PC-9 (cell line): ENCODE measurements around the gene FOLR1. TPM values are rescaled to one million over a fixed set of nuclear protein-coding genes. Genes with fewer than 3 reads are reported as not detected.
"Not testable (repeated sequence)": the region's sequence is repeated elsewhere in the genome, so short reads cannot be mapped to it uniquely, and the experiment has no call there.

Source experiments
- BruUV-seq: library from RNA; stranded (reverse); fragments of 400-500 nt; replicated peaks from 2 replicates; lab custom pipeline; 2021; lab: Mats Ljungman, UMichigan
- CTCF ChIA-PET: fragments of 300-600 bp; sonication (Branson Sonifier 250); formaldehyde crosslinking; loops from one replicate; lab custom pipeline; 2022; ENCODE audit warnings: antibody characterized with exemption; lab: Charles Lee
- POLR2A ChIA-PET: fragments of 300-600 bp; sonication (Branson Sonifier 250); formaldehyde crosslinking; loops from one replicate; lab custom pipeline; 2022; ENCODE audit warnings: antibody characterized with exemption; ENCODE audit not compliant: unreplicated experiment; lab: Charles Lee
- DNase-seq, 2 experiments: peaks; one replicate each; pipeline versions ENCODE4 v3.0.0 to v3.0.0-alpha.2; 2015 to 2022; ENCODE audit warnings: mixed read lengths in 1 of 2
- H2AFZ ChIP-seq: fragments of 200-600 bp; sonication (generic); 2 replicates; pipeline ENCODE4 v1.8.1; 2017; ENCODE audit warnings: antibody characterized with exemption
- H3F3A ChIP-seq: fragments of 200-600 bp; sonication (generic); 2 replicates; pipeline ENCODE4 v1.8.1; 2017; ENCODE audit warnings: antibody characterized with exemption, mild to moderate bottlenecking, low read depth; ENCODE audit not compliant: insufficient read depth
- H3K27ac ChIP-seq: fragments of 200-600 bp; sonication (generic); 2 replicates; pipeline ENCODE4 v1.6.1; 2016; ENCODE audit warnings: mixed run types
- H3K27me3 ChIP-seq: fragments of 200-600 bp; sonication (generic); 2 replicates; pipeline ENCODE4 v1.6.1; 2016; ENCODE audit warnings: low read depth, mixed run types; ENCODE audit not compliant: insufficient read depth
- H3K36me3 ChIP-seq: fragments of 200-600 bp; sonication (generic); 2 replicates; pipeline ENCODE4 v1.6.1; 2016; ENCODE audit warnings: low read depth, mixed run types
- H3K4me1 ChIP-seq: fragments of 200-600 bp; sonication (generic); replicated peaks from 2 replicates; pipeline ENCODE4 v1.6.1; 2016; ENCODE audit warnings: mixed run types; ENCODE audit not compliant: insufficient read depth
- H3K4me2 ChIP-seq: fragments of 200-600 bp; sonication (generic); 2 replicates; pipeline ENCODE4 v1.6.1; 2017; ENCODE audit warnings: mixed run types
- H3K4me3 ChIP-seq: fragments of 200-600 bp; sonication (generic); 2 replicates; pipeline ENCODE4 v1.6.1; 2016; ENCODE audit warnings: mixed run types
- H3K79me2 ChIP-seq: fragments of 200-600 bp; sonication (generic); 2 replicates; pipeline ENCODE4 v1.6.1; 2017; ENCODE audit warnings: low read depth, mixed run types
- H3K9me2 ChIP-seq: fragments of 200-600 bp; sonication (generic); 2 replicates; pipeline ENCODE4 v1.8.1; 2017; ENCODE audit warnings: mild to moderate bottlenecking; ENCODE audit not compliant: insufficient read depth
- H3K9me3 ChIP-seq: fragments of 200-600 bp; sonication (generic); 2 replicates; pipeline ENCODE4 v1.8.1; 2016; ENCODE audit warnings: low read depth; ENCODE audit not compliant: insufficient read depth
- H4K20me1 ChIP-seq: fragments of 200-600 bp; sonication (generic); 2 replicates; pipeline ENCODE4 v1.8.1; 2017; ENCODE audit not compliant: insufficient read depth
- CTCF ChIP-seq: fragments of 200-600 bp; sonication (generic); conservative IDR thresholded peaks from 2 replicates; pipeline ENCODE4 v1.6.1; 2017; ENCODE audit warnings: mixed run types, antibody characterized with exemption, mild to moderate bottlenecking, moderate library complexity
- EZH2 ChIP-seq: fragments of 200-600 bp; sonication (generic); IDR thresholded peaks from 2 replicates; pipeline ENCODE4 v1.8.0; 2017; ENCODE audit warnings: antibody characterized with exemption, low read depth
- intact Hi-C: fragments of 100-400 bp; cut with micrococcal nuclease; formaldehyde crosslinking; loops from one replicate; pipeline ENCODE4 v1.10.0; 2022; ENCODE audit not compliant: unreplicated experiment
- total RNA-seq: library from RNA; stranded (reverse); gene quantifications from 2 replicates; pipeline ENCODE4 v1.2.3, GENCODE V29; 2021

The FOLR1 gene
- total RNA-seq, 1 experiment from 2014 or later = 4.7 TPM

GRCh38 chr11:72202571-72202970 is 10.6 kb downstream of the FOLR1 start:
- Histone ChIP-seq H3K9me2 (no peaks in the 10 kb centered on the region), H3K4me3 (no peak overlapping the region), H3F3A (peaks cover 25% of the 10 kb centered on the region), H3K27me3 (no peaks in the 10 kb centered on the region), H3K4me1 (peaks cover 32% of the 10 kb centered on the region), H4K20me1 (no peaks in the 10 kb centered on the region), H3K36me3 (no peaks in the 10 kb centered on the region), H3K4me2 (no peak overlapping the region), H2AFZ (no peak overlapping the region), H3K9me3 (no peaks in the 10 kb centered on the region), H3K27ac (no peak overlapping the region), H3K79me2 (no peaks in the 10 kb centered on the region)
- ChIA-PET POLR2A (interaction anchor here (0.6 kb wide), 1 partner anchor 57 kb away, joined by 5 read pairs; no protein-coding TSS in a partner anchor), CTCF (no interaction called here)
- no peak for TF ChIP-seq CTCF
- TF ChIP-seq EZH2 = no peak
- intact Hi-C loops = no loop called here
- no TSS peak for BruUV-seq
- no peak for DNase-seq

GRCh38 chr11:72203163-72203562 is 11.2 kb downstream of the FOLR1 start:
- BruUV-seq = no TSS peak
- DNase-seq = peak in 1 of 2 experiments; percentile 48
- H3K9me2 ChIP-seq = no peaks in the 10 kb centered on the region
- no peak for TF ChIP-seq EZH2
- TF ChIP-seq CTCF = no peak
- intact Hi-C loops = no loop called here
- ChIA-PET CTCF (no interaction called here), POLR2A (interaction anchor here (0.6 kb wide), 2 partner anchors 20 to 58 kb away, joined by 4 to 5 read pairs; no protein-coding TSS in a partner anchor)
- H3K27me3 ChIP-seq = no peaks in the 10 kb centered on the region
- no peaks in the 10 kb centered on the region for H3K36me3 ChIP-seq
- H3K27ac ChIP-seq = 0 out of 2 replicates have a peak overlapping the region, but pooled peaks have one; percentile 14
- no peaks in the 10 kb centered on the region for H4K20me1 ChIP-seq
- H3K4me3 ChIP-seq = no peak overlapping the region
- 0 out of 2 replicates have a peak overlapping the region, but pooled peaks have one; percentile 11 for H3K4me2 ChIP-seq
- no peaks in the 10 kb centered on the region for H3K79me2 ChIP-seq
- peaks cover 32% of the 10 kb centered on the region for H3K4me1 ChIP-seq
- H3F3A ChIP-seq = peaks cover 25% of the 10 kb centered on the region
- H2AFZ ChIP-seq = no peak overlapping the region
- no peaks in the 10 kb centered on the region for H3K9me3 ChIP-seq

GRCh38 chr11:72204886-72205285 is 12.9 kb downstream of the FOLR1 start:
- Histone ChIP-seq H3K36me3 (no peaks in the 10 kb centered on the region), H3K9me3 (no peaks in the 10 kb centered on the region; the same call in 1 of the 2 replicates), H2AFZ (no peak overlapping the region), H3K27ac (no peak overlapping the region), H3F3A (peaks cover 25% of the 10 kb centered on the region), H3K79me2 (no peaks in the 10 kb centered on the region), H4K20me1 (no peaks in the 10 kb centered on the region), H3K9me2 (no peaks in the 10 kb centered on the region), H3K27me3 (no peaks in the 10 kb centered on the region), H3K4me3 (no peak overlapping the region), H3K4me2 (no peak overlapping the region), H3K4me1 (peaks cover 17% of the 10 kb centered on the region)
- ChIA-PET CTCF (no interaction called here), POLR2A (interaction anchor here (0.7 kb wide), 2 partner anchors 16 to 1326 kb away, joined by 4 to 29 read pairs; no protein-coding TSS in a partner anchor)
- intact Hi-C loops = no loop called here
- TF ChIP-seq EZH2 (no peak), CTCF (no peak)
- no peak for DNase-seq
- no TSS peak for BruUV-seq

GRCh38 chr11:72206794-72207193 is 14.9 kb downstream of the FOLR1 start:
- POLR2A ChIA-PET, H3K4me3 ChIP-seq, H3K9me2 ChIP-seq, H3K27ac ChIP-seq, H3K9me3 ChIP-seq, H4K20me1 ChIP-seq, H3K4me2 ChIP-seq, H3K27me3 ChIP-seq, H2AFZ ChIP-seq, BruUV-seq, intact Hi-C loops, DNase-seq, H3K36me3 ChIP-seq, H3K79me2 ChIP-seq: not testable (repeated sequence)
- peaks cover 16% of the 10 kb centered on the region for H3F3A ChIP-seq
- peaks cover 15% of the 10 kb centered on the region for H3K4me1 ChIP-seq
- CTCF ChIA-PET = interaction anchor here (0.6 kb wide), 1 partner anchor 138 kb away, joined by 6 read pairs; no protein-coding TSS in a partner anchor
